ENCODE measurements around the gene BRD2.

The BRD2 gene

GRCh38 chr6:32973144-32974015 lies 5.0 kb downstream of the BRD2 start:
- peak; percentile 58 for DNase-seq

DNA sequence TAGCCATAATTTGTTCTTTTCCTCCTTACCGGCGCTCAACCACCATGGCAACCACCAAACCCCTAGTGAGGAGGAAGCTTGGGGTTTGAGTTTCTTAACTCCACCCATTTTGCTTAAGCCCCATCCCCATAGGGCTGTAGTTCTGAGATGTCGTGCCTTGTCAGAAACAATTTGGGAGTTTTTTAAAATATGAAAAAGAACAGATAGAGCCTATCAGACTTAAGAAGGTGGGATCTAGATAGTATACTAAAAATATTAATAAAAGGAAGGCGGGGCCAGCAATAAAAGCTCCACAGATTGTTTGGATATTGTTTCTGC lies 5.6 kb downstream of the BRD2 start:
- peak; percentile 9 for DNase-seq

DNA sequence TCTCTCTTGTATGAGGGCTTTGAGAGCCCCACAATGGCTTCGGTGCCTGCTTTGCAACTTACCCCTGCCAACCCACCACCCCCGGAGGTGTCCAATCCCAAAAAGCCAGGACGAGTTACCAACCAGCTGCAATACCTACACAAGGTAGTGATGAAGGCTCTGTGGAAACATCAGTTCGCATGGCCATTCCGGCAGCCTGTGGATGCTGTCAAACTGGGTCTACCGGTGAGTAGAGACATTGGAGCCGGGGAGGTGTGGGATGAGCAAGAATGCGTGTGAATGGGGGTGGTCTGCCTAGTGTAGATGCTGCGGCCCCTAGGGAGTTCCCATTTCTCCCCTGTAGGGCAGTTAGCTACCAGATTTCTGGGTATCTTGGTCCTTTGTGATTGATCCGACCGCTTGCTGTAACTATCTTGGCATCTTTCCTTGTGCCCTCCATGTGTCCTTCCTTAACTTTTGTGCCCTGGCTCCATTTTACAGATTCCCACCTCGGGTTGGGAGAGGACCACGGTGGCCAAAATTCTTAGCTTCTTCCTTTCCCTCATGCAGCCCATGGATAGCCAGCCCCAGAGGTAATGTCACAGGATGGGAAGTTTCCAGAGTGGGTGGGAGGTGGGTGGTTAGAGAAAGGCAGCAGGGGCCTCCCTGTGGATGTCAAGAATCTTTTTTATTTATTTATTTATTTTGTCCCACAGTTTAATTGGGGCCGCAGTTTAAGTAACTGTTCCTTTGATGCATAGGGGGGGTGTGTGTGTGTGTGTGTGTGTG lies 6.3 kb downstream of the BRD2 start:
- no peak for DNase-seq

DNA sequence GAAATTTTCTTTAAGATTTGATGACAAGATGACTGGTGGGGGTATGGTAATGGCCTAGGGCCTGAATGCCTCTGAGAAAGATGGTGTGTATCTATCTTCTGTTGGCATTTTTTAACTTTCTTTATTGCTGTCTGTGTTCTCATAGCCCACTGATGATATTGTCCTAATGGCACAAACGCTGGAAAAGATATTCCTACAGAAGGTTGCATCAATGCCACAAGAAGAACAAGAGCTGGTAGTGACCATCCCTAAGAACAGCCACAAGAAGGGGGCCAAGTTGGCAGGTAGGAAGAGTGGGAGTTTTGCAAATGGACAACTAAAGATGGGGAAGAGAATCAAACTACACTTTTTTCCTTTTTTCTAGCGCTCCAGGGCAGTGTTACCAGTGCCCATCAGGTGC lies 7.5 kb downstream of the BRD2 start:
- no peak for DNase-seq

GRCh38 chr6:32976334-32977069 lies 8.1 kb downstream of the BRD2 start:
- DNase-seq, result no peak

DNA sequence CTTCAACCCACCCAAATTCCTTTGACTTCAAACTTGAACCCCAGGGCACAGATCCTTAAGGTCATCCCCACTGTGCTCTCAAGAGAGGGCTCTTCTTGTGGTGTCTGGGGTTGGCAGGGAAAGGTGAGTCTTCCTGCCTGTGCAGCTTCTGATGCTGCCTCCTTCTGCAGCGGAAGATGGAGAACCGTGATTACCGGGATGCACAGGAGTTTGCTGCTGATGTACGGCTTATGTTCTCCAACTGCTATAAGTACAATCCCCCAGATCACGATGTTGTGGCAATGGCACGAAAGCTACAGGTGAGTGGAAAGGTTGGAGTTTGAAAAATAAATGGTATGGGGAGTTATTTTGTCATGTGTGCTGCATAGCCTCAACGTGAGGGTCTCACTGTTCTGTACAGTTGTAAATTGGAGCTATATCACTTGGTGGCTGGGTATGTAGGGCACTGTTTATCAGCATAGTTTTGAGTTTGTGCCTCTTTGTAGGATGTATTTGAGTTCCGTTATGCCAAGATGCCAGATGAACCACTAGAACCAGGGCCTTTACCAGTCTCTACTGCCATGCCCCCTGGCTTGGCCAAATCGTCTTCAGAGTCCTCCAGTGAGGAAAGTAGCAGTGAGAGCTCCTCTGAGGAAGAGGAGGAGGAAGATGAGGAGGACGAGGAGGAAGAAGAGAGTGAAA lies 9.0 kb downstream of the BRD2 start:
- DNase-seq, result no peak

GRCh38 chr6:32977953-32978324 lies 9.5 kb downstream of the BRD2 start:
- no peak for DNase-seq

GRCh38 chr6:32979720-32980487 lies 11.5 kb downstream of the BRD2 start:
- DNase-seq, result no peak

- no peak for DNase-seq
These were observed 12.2 kb downstream of the BRD2 start for GRCh38 chr6:32980488-32981038.

DNA sequence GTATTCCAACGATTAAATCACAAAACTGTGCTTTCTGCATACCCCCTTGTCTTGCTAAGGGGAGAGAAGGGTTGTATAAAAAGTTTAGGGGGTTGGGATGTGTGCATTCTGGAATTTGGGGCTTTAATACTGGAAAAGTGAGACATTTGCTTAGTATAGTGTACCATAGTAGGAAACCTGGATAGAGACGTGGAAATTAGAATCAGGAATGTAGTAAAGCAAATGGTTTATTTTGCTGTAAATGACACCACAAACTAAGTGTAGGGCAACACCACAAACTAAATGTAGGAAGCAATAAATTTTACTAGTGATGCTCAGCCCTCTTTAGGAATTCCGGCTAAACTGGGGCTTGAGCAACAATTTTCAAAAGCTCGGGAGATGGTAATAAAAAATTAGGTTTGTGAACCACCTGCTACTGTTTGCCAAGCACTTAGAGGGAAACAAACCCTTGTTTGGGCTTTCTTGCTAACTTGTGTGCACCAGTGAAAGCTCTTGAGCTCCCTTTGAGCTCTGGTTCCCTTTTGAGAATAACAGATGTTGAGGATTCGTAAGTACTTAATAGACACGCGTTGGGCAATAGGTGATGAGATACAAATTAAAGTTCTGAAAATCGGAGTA lies 13.8 kb downstream of the BRD2 start:
- peak; percentile 75 for DNase-seq

DNA sequence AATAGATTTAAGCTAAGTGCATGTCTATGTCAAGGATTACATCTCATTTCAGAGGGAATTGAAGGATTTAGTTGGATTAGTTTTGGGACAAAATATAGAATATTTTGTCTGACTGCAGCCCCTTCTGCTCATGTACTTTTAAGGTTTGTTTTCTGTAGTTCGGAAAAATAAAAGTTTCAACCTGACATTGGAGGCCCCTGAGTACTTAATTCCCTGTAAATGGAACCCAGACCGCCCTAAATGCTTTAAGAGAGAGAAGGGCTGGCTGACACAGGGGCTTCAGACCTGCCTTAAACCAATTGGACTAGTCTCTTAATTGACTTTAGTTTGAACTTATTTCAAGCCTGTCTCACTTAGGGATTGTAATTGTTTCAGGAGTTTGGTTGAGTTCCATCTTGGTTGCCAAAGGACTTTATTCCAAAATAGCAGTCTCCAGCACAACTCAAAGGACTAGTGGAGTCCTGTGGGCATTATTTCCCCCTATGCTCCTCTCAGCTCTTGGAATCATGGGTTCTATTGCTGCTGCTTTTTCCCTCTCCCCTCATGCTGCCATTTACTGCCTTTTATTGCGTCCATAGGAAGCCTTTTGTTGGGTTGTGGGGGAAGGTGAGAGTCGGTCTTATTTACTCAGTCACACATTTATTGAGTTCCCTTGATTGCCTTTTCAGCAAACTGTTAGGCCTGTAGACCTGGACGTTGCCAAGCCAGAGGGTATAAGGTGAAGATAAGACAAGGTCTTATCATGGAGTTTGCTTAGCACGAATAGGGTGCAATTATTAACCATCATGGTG lies 14.5 kb downstream of the BRD2 start:
- no peak for DNase-seq

- DNase-seq, result no peak
These were observed 15.1 kb downstream of the BRD2 start for GRCh38 chr6:32983493-32983848.

GRCh38 chr6:32983964-32984621 lies 15.7 kb downstream of the BRD2 start:
- DNase-seq, result no peak

DNA sequence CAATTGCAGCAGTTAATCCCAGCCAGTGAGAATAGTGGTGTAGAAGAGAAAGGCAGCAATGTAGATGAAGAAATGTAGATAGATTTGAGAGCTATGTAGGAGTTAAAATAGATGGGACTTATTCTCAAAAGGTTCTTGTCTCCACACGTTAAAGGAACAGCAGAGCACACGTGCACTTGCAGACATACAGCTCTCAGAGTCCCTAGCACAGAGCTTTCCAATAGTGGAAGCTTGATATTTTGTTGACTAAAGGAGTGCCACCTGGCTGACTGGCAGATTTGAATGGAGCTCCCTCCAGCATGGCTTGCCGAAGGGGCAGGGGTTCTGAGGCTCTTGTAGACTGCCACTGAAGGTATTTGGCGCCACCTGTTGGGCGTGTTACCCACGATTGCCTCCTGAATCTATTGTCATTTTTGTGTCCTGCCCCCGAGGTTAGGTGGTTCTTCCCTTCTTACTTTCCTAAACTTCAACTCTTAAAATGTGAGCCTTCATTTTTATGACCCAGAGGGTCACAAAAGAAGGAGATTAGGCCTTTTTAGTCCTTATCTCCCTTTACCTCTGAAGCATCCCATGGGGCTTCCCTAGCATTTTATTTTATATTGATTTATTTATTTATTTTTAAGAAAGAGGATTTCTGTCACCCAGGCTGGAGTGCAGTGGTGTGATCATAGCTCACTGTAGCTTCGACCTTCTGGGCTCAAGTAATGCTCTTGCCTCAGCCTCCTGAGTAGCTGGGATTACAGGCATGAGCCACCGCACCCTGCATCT lies 16.4 kb downstream of the BRD2 start:
- peak; percentile 92 for DNase-seq

DNA sequence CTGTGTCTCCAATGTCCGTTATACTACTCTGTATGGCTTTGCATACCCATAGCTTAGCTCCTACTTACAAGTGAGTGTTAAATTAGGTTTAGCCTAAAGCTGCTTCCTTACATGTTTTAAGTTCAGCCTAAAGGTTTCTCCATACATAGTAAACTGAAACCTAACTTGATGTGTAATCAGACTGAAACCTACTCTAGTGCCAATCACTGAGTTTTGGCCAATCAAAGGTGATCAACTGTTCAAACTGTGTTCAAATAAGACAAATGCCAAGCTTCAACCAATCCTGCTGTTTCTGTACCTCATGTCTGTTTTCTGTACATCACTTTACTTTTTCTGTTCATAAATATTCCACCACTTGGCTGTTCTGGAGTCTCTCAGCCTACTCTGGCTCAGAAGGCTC lies 21.0 kb downstream of the BRD2 start:
- no peak for DNase-seq

- no peak for DNase-seq
These were observed 23.6 kb downstream of the BRD2 start for GRCh38 chr6:32991972-32992371.

DNA sequence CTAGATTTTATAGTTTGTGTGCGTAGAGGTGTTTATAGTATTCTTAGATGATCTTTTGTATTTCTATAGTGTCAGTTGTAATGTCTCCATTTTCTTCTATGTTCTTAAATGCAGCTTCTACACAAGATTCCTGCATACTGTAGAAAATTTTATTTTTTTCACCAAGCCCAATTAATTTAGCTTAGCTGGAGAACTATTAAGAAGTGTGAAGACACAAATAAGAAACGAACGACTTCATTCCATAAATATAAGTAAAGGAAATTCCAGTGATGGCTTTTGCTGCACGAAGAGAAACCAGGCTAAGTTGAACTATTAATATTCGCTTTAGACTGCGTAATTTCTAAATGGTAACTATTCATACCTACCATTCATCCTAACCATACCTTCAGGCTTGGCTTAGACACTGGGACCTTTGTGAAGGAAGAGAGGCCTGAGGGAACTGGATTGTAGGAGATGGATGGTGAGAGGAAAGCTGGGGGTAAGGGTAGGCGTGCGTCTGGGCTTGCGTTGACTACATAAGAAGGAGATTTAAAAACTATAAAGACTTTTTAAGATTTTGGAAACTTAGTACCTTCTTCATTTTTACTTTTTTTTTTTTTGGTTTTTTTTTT lies 25.1 kb downstream of the BRD2 start:
- no peak for DNase-seq

- DNase-seq, result no peak
These were observed 27.1 kb downstream of the BRD2 start for GRCh38 chr6:32995448-32995847.

DNA sequence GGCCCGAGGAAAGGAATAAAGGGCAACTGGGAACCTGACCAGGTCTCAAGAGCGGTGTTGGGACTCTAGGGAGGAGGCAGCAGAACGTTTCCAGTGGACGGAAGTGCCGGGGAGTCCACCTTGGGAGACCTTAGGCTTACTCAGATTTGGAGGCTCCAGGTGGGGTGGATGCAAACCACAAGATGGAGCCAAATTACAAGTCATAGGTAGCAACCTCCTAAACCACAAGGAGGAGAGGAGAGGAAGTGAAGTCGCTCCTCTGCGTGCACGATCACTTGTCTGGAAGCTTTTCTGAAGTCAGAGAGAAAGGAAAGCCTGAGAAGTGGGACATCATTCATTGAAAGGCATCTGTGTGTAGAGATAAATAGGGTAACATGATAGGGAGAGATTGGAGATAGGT lies 31.7 kb downstream of the BRD2 start:
- DNase-seq, result no peak
